Karpas-422 (cell line): Measurements from ENCODE around the gene INSR. TPM values are rescaled to one million over a fixed set of nuclear protein-coding genes. Genes with fewer than 3 reads are reported as not detected.

Experiments used
- DNase-seq: peaks from one replicate; pipeline ENCODE4 v3.0.0-alpha.2; 2015
- H2AFZ ChIP-seq: fragments of 200-600 bp; sonication (generic); 2 replicates; pipeline ENCODE4 v1.6.1; 2014; ENCODE audit warnings: antibody characterized with exemption, low read length, mixed read lengths
- H3K27ac ChIP-seq: fragments of 200-600 bp; sonication (generic); 2 replicates; pipeline ENCODE4 v1.5.1; 2014; ENCODE audit warnings: mild to moderate bottlenecking, low read length, moderate library complexity
- H3K27me3 ChIP-seq: fragments of 200-600 bp; sonication (generic); 2 replicates; pipeline ENCODE4 v1.6.1; 2014; ENCODE audit warnings: low read length, mixed read lengths
- H3K36me3 ChIP-seq: fragments of 200-600 bp; sonication (generic); 2 replicates; pipeline ENCODE4 v1.6.1; 2014; ENCODE audit warnings: low read length, mixed read lengths; ENCODE audit not compliant: insufficient read depth
- H3K4me1 ChIP-seq: fragments of 200-600 bp; sonication (generic); 2 replicates; pipeline ENCODE4 v1.6.1; 2014; ENCODE audit warnings: mild to moderate bottlenecking, low read length, mixed read lengths
- H3K4me2 ChIP-seq: fragments of 200-600 bp; sonication (generic); 2 replicates; pipeline ENCODE4 v1.6.1; 2014; ENCODE audit warnings: low read length, low read depth, mild to moderate bottlenecking; ENCODE audit not compliant: poor library complexity, severe bottlenecking
- H3K4me3 ChIP-seq: fragments of 200-600 bp; sonication (generic); 2 replicates; pipeline ENCODE4 v1.5.1; 2014; ENCODE audit warnings: mild to moderate bottlenecking, antibody characterized with exemption, low read length, mixed read lengths
- H3K79me2 ChIP-seq: fragments of 200-600 bp; sonication (generic); 2 replicates; pipeline ENCODE4 v1.6.1; 2014; ENCODE audit warnings: mild to moderate bottlenecking, low read length, mixed read lengths
- H3K9ac ChIP-seq: fragments of 200-600 bp; sonication (generic); 2 replicates; pipeline ENCODE4 v1.6.0; 2014; ENCODE audit warnings: low read length
- H3K9me2 ChIP-seq: fragments of 200-600 bp; sonication (generic), shearing (Covaris generic); replicated peaks from 2 replicates; pipeline ENCODE4 v1.6.0; 2014; ENCODE audit warnings: mild to moderate bottlenecking, low read length, moderate library complexity; ENCODE audit not compliant: insufficient read depth
- H3K9me3 ChIP-seq: fragments of 300-700, 200-600 bp; sonication (generic); 2 replicates; pipeline ENCODE4 v1.6.1; 2014; ENCODE audit warnings: low read length, mixed read lengths
- H4K20me1 ChIP-seq: fragments of 200-600 bp; sonication (generic); 2 replicates; pipeline ENCODE4 v1.6.1; 2014; ENCODE audit warnings: mild to moderate bottlenecking, antibody characterized with exemption, low read length, low read depth; ENCODE audit not compliant: insufficient read depth
- total RNA-seq: library from RNA; depleted of rRNA; stranded (reverse); fragments of >200 nt; shearing (Covaris generic); gene quantifications from 2 replicates; pipeline ENCODE4 v1.2.3, GENCODE V29; 2014; ENCODE audit warnings: low replicate concordance

The INSR gene
- total RNA-seq, 1 experiment from 2014 or later, result not detected

GRCh38 chr19:7247155-7247554 is 47.1 kb downstream of the INSR start:
- no peak overlapping the region for H2AFZ ChIP-seq
- H3K9me3 ChIP-seq, result peaks cover 6% of the 10 kb centered on the region
- H3K79me2 ChIP-seq, result no peaks in the 10 kb centered on the region
- no peak overlapping the region for H3K27ac ChIP-seq
- H3K9ac ChIP-seq, result no peak overlapping the region
- no peaks in the 10 kb centered on the region for H3K27me3 ChIP-seq
- no peak for DNase-seq
- H3K9me2 ChIP-seq, result no peaks in the 10 kb centered on the region
- H3K4me1 ChIP-seq, result no peaks in the 10 kb centered on the region
- no peaks in the 10 kb centered on the region for H4K20me1 ChIP-seq
- no peaks in the 10 kb centered on the region for H3K36me3 ChIP-seq
- H3K4me3 ChIP-seq, result no peak overlapping the region
- no peak overlapping the region for H3K4me2 ChIP-seq

DNA sequence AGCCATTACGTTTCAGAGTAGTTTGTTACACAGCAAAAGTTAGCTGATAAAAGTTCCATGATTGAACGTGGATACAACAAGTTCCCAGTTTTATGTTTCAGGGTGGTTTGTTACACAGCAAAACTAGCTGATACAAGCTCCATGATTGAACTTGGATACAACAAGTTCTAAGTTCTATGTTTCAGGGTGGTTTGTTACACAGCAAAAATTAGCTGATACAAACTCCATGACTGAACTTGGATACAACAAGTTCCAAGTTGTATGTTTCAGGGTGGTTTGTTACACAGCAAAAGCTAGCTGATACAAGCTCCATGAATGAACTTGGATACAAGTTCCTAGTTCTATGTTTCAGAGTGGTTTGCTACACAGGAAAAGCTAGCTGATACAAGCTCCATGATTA is 47.6 kb downstream of the INSR start:
- Histone ChIP-seq H3K79me2 (no peaks in the 10 kb centered on the region), H3K9ac (no peak overlapping the region), H2AFZ (no peak overlapping the region), H3K9me3 (peaks cover 6% of the 10 kb centered on the region), H3K27ac (no peak overlapping the region), H3K36me3 (no peaks in the 10 kb centered on the region), H3K27me3 (no peaks in the 10 kb centered on the region), H3K4me3 (no peak overlapping the region), H3K4me1 (no peaks in the 10 kb centered on the region), H3K4me2 (no peak overlapping the region), H3K9me2 (no peaks in the 10 kb centered on the region), H4K20me1 (no peaks in the 10 kb centered on the region)
- no peak for DNase-seq

DNA sequence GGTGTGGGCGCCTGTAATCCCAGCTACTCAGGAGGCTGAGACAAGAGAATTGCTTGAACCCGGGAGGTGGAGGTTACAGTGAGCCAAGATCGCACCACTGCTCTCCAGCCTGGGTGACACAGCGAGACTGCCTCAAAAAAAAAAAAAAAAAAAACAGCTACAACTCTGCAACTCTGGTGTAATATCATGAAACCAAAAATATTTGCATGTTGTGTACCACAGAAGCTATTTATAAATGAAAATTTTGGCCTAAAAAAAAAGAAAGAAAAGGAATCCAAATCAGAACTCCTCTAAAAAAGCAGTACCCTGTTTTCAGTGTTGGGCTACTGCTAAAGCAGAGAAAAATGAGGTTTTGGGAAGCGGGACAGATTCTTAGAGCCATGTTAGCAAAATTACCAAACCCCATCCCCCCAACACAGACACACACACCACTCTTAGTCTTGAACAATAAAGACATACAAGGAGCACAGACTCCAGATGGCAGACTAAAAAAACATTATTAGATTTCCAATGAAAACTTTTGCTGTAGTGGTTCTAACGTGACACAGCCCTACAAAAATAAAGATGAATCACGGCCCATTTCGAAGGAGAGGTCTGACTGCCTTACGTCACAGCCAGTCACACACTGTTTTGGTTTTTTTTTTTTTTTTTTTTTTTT is 51.5 kb downstream of the INSR start:
- H3K36me3 ChIP-seq, result no peaks in the 10 kb centered on the region
- no peak overlapping the region for H3K4me2 ChIP-seq
- DNase-seq, result no peak
- no peaks in the 10 kb centered on the region for H3K4me1 ChIP-seq
- no peak overlapping the region for H3K9ac ChIP-seq
- H3K27ac ChIP-seq, result no peak overlapping the region
- H3K4me3 ChIP-seq, result no peak overlapping the region
- H3K9me2 ChIP-seq, result no peaks in the 10 kb centered on the region
- no peak overlapping the region for H2AFZ ChIP-seq
- H3K27me3 ChIP-seq, result no peaks in the 10 kb centered on the region
- H4K20me1 ChIP-seq, result no peaks in the 10 kb centered on the region
- H3K79me2 ChIP-seq, result no peaks in the 10 kb centered on the region
- H3K9me3 ChIP-seq, result peaks cover 6% of the 10 kb centered on the region

DNA sequence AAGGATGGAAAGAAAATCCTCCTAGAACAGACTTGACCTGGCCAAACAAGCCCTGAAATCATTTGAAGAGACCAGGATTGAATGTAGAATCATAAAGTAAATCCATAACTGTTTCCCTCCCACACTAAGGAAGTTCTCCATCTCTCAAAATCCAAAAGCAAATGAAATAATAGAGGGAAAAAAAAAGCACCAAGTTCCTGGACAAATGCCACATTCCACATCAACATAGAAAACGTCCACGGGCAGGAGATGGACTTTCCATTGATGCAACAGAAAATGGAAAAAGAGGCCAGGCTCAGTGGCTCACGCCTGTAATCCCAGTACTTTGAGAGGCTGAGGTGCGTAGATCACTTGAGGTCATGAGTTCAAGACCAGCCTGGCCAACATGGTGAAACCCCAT is 56.2 kb downstream of the INSR start:
- Histone ChIP-seq H3K4me3 (no peak overlapping the region), H3K27me3 (no peaks in the 10 kb centered on the region), H3K27ac (no peak overlapping the region), H3K4me2 (no peak overlapping the region), H3K36me3 (no peaks in the 10 kb centered on the region), H3K79me2 (no peaks in the 10 kb centered on the region), H3K4me1 (no peaks in the 10 kb centered on the region), H3K9me2 (no peaks in the 10 kb centered on the region), H4K20me1 (no peaks in the 10 kb centered on the region), H3K9ac (no peak overlapping the region), H3K9me3 (no peaks in the 10 kb centered on the region), H2AFZ (no peak overlapping the region)
- no peak for DNase-seq

DNA sequence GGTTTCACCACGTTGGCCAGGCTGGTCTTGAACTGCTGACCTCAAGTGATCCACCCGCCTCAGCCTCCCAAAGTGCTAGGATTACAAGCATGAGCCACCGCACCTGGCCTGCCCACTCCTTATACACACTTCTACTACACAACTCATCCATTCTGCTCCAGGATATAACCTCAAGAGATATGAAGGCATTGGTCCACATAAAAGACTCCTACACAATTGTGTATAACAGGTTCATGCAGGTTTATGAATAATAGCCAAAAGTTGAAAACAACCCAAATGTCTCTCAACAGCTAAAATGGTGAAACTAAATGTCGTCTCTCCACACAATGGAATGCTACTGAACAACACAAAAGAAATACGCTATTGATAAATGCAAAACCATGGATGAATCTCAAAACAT is 58.1 kb downstream of the INSR start:
- H3K27me3 ChIP-seq, result no peaks in the 10 kb centered on the region
- no peak for DNase-seq
- H3K4me1 ChIP-seq, result no peaks in the 10 kb centered on the region
- no peak overlapping the region for H3K4me3 ChIP-seq
- H3K9me3 ChIP-seq, result no peaks in the 10 kb centered on the region
- no peaks in the 10 kb centered on the region for H3K9me2 ChIP-seq
- H3K36me3 ChIP-seq, result no peaks in the 10 kb centered on the region
- H3K9ac ChIP-seq, result no peak overlapping the region
- no peak overlapping the region for H3K27ac ChIP-seq
- H3K79me2 ChIP-seq, result no peaks in the 10 kb centered on the region
- H3K4me2 ChIP-seq, result no peak overlapping the region
- no peak overlapping the region for H2AFZ ChIP-seq
- no peaks in the 10 kb centered on the region for H4K20me1 ChIP-seq

DNA sequence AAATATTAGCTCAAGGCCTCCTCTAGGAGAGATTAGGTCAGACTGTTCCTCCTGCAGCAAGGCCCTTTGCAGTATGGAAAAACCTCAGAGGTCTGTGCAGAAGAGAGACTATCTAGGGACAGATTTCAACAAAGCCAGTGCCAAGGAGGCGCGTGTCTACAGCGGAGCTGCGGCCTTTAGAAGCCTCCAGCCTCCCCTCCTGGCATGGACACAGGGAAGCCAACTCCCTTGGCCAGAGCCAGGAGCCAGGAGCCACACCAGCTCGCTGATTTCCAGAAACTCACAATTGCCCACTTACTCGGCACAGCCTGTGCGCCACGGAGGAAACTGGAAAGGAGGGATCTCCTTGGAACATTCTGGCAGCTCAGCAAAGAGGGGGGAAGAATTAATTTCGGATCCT is 63.4 kb downstream of the INSR start:
- no peaks in the 10 kb centered on the region for H4K20me1 ChIP-seq
- no peak overlapping the region for H3K9ac ChIP-seq
- H3K9me3 ChIP-seq, result no peaks in the 10 kb centered on the region
- H3K4me3 ChIP-seq, result no peak overlapping the region
- no peaks in the 10 kb centered on the region for H3K9me2 ChIP-seq
- no peak overlapping the region for H3K27ac ChIP-seq
- H3K4me2 ChIP-seq, result no peak overlapping the region
- no peaks in the 10 kb centered on the region for H3K36me3 ChIP-seq
- no peaks in the 10 kb centered on the region for H3K79me2 ChIP-seq
- DNase-seq, result no peak
- no peaks in the 10 kb centered on the region for H3K4me1 ChIP-seq
- no peak overlapping the region for H2AFZ ChIP-seq
- no peaks in the 10 kb centered on the region for H3K27me3 ChIP-seq

- H3K9ac ChIP-seq, result no peak overlapping the region
- no peak overlapping the region for H3K4me3 ChIP-seq
- no peaks in the 10 kb centered on the region for H3K36me3 ChIP-seq
- H3K9me3 ChIP-seq, result no peaks in the 10 kb centered on the region
- H4K20me1 ChIP-seq, result no peaks in the 10 kb centered on the region
- H3K27me3 ChIP-seq, result no peaks in the 10 kb centered on the region
- H3K27ac ChIP-seq, result no peak overlapping the region
- H3K4me1 ChIP-seq, result no peaks in the 10 kb centered on the region
- no peak overlapping the region for H2AFZ ChIP-seq
- DNase-seq, result no peak
- H3K4me2 ChIP-seq, result no peak overlapping the region
- H3K79me2 ChIP-seq, result no peaks in the 10 kb centered on the region
- H3K9me2 ChIP-seq, result no peaks in the 10 kb centered on the region
Measured at GRCh38 chr19:7229735-7230134, 64.5 kb downstream of the INSR start.

DNA sequence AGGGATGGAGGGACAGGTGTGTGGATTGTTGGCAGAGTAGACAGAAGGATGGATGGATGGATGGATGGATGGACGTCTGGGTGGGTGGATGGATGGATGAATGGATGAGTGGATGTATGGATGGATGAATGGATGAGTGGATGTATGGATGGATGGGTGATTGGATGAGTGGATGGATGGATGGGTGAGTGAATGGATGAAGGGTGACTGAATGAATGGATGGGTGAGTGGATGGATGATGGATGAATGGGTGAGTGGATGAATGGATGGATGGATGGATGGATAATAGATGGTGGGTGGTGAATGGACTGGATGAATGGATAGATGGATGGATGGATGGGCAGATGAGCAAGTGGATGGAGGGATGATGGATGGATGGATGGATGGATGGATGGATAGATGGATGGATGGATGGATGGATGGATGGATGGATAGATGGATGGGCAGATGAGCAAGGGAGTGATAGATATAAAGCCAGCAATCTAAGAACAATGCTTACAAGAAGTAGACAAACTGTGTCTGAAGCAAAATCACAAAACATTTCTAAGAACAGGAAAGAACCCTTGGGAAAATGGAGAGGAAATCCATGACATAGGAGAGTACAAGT is 65.2 kb downstream of the INSR start:
- Histone ChIP-seq H2AFZ (no peak overlapping the region), H3K9me2 (no peaks in the 10 kb centered on the region), H3K9ac (no peak overlapping the region), H3K4me2 (no peak overlapping the region), H3K27me3 (no peaks in the 10 kb centered on the region), H3K9me3 (no peaks in the 10 kb centered on the region), H3K27ac (no peak overlapping the region), H3K79me2 (no peaks in the 10 kb centered on the region), H3K4me3 (no peak overlapping the region), H4K20me1 (no peaks in the 10 kb centered on the region), H3K36me3 (no peaks in the 10 kb centered on the region), H3K4me1 (no peaks in the 10 kb centered on the region)
- no peak for DNase-seq
